Cardiac fibroblast (primary cell): ENCODE results near the gene CTBP1.

Source experiments
- DNase-seq, 2 donors: peaks; one replicate each; pipeline versions ENCODE4 v3.0.0 to v3.0.0-alpha.2; 2010; ENCODE audit warnings: low read depth in 2 of 2
- H3K4me3 ChIP-seq, 2 donors: replicated peaks in 1 of 2; 1 replicate in 1 of 2; 2 replicates in 1 of 2; pipeline ENCODE4 v1.5.1; 2011; ENCODE audit warnings: low read depth in 2 of 2, low read length in 2 of 2, mild to moderate bottlenecking in 2 of 2, moderate library complexity in 1 of 2
- TF ChIP-seq, protein P1 (sequence below): IDR thresholded peaks from one replicate; pipeline ENCODE4 v1.5.1; 2011; ENCODE audit warnings: low read depth, mild to moderate bottlenecking, low read length, inconsistent platforms

Gene CTBP1

DNA sequence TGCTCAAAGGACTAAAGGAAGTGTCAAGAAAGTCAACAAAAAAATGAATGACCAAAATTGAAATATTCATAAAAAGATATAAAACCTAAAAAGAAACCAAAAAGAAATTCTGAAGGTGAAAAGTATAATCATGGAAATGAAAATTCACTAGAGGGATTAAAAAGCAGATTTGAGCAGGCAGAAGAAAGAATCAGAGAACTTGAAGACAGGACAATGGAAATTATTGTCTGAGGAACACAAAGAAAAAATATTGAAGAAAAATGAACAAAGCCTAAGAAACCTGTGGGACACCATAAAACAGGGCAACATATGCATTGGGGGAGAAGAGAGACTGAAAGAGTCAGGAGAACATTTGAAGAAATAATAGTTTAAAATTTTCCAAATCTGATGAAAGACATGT is 66.6 kb downstream of the CTBP1 start:
- TF ChIP-seq, protein P1, sequence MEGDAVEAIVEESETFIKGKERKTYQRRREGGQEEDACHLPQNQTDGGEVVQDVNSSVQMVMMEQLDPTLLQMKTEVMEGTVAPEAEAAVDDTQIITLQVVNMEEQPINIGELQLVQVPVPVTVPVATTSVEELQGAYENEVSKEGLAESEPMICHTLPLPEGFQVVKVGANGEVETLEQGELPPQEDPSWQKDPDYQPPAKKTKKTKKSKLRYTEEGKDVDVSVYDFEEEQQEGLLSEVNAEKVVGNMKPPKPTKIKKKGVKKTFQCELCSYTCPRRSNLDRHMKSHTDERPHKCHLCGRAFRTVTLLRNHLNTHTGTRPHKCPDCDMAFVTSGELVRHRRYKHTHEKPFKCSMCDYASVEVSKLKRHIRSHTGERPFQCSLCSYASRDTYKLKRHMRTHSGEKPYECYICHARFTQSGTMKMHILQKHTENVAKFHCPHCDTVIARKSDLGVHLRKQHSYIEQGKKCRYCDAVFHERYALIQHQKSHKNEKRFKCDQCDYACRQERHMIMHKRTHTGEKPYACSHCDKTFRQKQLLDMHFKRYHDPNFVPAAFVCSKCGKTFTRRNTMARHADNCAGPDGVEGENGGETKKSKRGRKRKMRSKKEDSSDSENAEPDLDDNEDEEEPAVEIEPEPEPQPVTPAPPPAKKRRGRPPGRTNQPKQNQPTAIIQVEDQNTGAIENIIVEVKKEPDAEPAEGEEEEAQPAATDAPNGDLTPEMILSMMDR, result no peak
- H3K4me3 ChIP-seq, result no peak overlapping the region
- DNase-seq, result no peak

DNA sequence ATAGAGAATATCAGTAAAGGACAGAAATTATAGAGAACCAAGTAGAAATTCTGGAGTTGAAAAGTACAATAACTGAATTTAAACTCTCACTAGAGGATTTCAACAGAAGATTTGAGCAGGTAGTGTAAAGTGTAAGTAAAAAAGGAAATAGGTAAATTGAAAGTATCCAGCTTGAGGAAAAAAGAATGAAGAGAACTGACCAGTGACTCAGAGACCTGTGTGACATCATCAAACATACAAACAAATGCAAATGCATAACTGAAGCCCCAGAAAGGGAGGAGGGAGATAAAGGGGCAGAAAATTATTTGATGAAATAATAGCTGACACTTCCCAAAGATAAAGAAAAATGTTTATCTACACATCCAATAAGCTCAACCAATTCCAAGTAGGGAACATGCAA is 68.3 kb downstream of the CTBP1 start:
- TF ChIP-seq, protein P1, result no peak
- no peak for DNase-seq
- no peak overlapping the region for H3K4me3 ChIP-seq

DNA sequence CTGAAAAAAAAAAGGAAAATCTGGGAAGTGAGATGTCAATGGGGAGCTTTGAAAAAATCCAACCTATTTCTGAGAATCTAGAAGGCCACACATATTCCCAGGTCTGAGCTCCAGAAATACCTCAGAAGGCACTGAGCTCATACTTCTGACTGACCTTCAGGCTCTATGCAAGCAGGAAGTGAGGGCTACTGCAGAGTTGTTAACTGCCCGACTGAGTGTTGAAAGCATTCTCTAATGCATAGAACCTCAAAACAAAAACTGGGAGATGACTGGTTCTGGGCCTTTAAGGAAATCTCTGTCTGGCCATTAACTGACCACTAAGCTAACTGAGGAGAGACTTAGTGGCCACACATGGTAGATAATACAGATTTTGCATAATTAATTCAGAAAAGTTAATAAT is 69.0 kb downstream of the CTBP1 start:
- no peak for DNase-seq
- TF ChIP-seq, protein P1, result no peak
- no peak overlapping the region for H3K4me3 ChIP-seq

DNA sequence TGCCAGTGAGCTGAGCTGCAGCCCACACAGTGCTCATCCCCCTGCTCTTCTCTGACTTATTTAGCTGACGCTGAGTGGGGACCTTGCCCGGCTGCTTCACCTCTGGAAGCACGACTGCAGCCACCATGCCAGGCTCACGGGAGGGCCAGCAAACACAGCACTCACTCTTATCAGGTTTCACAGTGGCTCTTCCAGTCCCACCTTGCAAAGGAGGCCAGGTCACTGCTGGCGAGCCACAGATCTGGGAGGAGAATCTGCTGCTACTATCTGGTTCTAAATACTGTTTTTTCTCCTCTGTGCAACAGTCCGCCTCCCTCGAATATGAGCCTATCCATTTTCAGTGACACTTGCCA is 69.9 kb downstream of the CTBP1 start:
- DNase-seq, result no peak
- no peak overlapping the region for H3K4me3 ChIP-seq
- TF ChIP-seq, protein P1, result no peak

DNA sequence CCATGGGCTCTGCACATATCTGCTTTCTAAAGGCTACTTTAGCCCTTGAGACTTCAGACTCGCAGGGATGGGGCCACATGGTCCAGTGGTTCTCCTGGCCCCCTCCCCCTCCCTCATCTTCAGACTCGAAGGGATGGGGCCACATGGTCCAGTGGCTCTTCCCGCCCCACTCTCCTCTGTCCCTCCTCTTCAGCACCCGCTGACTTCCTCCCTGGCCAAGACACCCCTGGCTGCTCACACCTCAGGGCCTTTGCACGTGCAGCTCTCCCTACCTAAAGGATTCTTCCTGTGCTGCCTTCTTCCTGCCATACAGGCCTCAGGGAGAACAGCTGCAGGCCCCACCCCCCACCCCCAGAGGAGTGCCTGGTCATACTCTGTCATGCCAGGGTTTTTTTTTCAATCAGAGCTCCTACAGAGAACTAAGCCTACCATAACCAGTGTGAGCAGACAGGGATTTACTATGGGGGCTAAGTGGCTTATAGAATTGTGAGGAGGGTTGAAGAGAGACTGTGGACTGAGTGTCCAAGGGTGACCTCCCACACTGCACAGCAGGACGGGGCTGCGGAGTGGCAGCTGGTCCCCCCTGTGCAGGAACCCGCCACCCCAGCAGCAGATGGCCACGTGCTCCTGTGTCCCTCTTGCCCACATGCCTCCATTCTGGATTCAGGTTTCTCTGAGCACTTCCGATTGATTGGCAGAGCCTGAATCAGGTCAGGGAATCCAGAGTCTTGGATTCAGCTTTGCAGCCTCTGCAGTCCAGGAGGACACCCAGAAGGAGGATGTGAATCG is 70.4 kb downstream of the CTBP1 start:
- TF ChIP-seq, protein P1, result no peak
- DNase-seq, result no peak

DNA sequence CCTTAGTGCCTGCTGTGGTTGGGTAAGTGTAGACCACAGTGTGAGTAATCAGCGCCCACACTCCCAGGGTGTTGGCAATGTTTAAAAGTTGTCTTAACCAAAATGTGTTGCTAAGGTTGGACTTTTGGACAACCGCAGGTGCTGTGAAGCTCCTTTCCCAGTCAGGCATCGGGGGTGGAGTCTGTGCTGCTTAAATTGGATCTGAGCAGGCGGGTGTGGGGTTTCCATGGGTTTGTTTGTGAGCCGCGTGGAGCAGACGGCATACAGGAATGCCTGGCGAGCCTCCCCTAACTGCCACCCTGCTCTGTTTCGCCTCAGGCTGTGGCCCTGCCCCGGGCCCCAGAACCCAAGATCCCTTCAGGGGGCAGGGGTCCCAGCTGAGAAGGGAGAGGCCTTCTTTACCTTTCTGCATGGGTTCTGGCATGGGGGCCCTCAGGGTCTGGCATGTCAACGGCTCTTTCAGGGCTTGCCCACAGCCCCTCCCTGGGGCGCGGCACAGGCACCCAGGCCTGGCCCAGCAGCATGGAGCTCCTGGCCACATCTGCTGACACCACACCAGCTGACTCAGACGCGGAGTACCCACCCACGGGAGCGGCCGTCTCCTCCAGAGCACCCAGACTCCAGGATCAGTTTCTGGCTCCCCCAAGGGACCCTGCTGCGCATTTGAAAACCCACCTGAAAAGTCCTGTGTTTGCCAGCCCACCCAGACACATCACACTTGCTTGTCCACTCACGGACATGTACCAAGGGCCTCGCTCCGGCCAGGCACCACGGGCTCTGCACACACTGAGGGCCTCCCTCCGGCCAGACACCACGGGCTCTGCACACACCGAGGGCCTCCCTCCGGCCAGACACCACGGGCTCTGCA is 71.4 kb downstream of the CTBP1 start:
- no peak for DNase-seq
- TF ChIP-seq, protein P1, result no peak
- no peak overlapping the region for H3K4me3 ChIP-seq

More for the DNA sequence above, 70.4 kb downstream of the CTBP1 start:
- H3K4me3 ChIP-seq, result no peak overlapping the region
